ENCODE results near the gene PLXNA2.

DNA sequence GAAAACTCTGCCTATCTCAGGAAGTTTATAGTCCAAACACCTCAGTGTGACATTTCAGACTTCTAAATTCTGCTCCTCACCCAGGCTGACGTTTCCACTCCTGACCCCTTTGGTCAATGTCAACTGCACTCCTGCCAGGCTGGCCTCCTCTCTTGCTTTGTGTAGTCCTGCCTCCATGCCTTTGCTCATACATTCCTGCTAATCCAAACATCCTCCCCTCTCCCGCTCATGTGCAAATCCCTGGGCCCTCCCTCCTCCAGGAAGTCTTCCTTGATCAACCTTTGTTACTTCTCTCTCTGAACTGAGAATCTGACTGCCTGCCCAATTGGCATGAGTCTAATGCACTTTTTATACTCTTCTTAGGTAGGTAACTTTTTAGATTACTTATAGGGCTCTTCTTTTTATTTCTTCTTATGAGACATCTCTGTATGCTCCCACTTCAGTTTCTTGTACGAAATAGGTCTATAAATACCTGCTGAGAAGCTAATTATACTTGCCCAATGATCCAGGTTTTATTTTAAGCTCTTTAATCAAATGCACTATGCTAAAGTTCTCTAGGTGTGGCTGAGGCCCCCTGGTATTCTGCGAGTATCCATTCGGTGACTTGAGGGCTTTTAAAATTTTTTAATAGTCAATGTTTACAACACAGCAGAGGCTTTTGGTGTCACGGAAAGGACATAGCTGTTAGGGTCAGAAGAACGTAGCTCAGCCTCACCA, 128.1 kb downstream of the PLXNA2 start:
- TF ChIP-seq, protein P1, sequence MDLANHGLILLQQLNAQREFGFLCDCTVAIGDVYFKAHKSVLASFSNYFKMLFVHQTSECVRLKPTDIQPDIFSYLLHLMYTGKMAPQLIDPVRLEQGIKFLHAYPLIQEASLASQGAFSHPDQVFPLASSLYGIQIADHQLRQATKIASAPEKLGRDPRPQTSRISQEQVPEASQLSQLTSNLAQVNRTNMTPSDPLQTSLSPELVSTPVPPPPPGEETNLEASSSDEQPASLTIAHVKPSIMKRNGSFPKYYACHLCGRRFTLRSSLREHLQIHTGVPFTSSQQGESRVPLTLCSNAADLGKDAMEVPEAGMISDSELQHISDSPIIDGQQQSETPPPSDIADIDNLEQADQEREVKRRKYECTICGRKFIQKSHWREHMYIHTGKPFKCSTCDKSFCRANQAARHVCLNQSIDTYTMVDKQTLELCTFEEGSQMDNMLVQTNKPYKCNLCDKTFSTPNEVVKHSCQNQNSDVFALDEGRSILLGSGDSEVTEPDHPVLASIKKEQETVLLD (CRISPR knock-in tag; IDR thresholded peaks at IDR 0.05; ENCODE audit: low read depth): no peak
- TF ChIP-seq MAX (IDR thresholded peaks at IDR 0.05) (no peak), CTCF (CRISPR knock-in tag; IDR thresholded peaks at IDR 0.05) (no peak), EZH2 (conservative IDR thresholded peaks at IDR 0.05; ENCODE audit: low read depth, low read length) (no peak), CHD2 (IDR thresholded peaks at IDR 0.05; ENCODE audit: low read depth, low read length) (no peak), ZFP41 (CRISPR knock-in tag; IDR thresholded peaks at IDR 0.05; ENCODE audit: borderline replicate concordance) (no peak), ZNF639 (CRISPR knock-in tag; conservative IDR thresholded peaks at IDR 0.05) (no peak), HNRNPL (IDR thresholded peaks at IDR 0.05; ENCODE audit: low read depth, low read length) (no peak)

Data from HepG2 (cell line).